Dendritic cell treated with granulocyte-macrophage colony-stimulating factor and Interleukin-4, amounts not matched to agents 40 ng/mL and 50 ng/mL, for 4 days (primary cell): ENCODE measurements around the gene LTB4R2.
A peak's percentile ranks its signal among the peaks of the same experiment; 100 is the strongest.

Experiments used
- H3K27ac Mint-ChIP-seq: one replicate; pipeline ENCODE4 v1.8.0; 2022; ENCODE audit warnings: mild to moderate bottlenecking, mixed read lengths
- H3K27me3 Mint-ChIP-seq: one replicate; pipeline ENCODE4 v1.8.0; 2022; ENCODE audit warnings: mild to moderate bottlenecking, mixed read lengths
- H3K36me3 Mint-ChIP-seq: one replicate; pipeline ENCODE4 v1.8.0; 2022; ENCODE audit warnings: low read depth, mixed read lengths
- H3K4me1 Mint-ChIP-seq: one replicate; pipeline ENCODE4 v1.8.0; 2022; ENCODE audit warnings: low read depth, mixed read lengths
- H3K4me3 Mint-ChIP-seq: one replicate; pipeline ENCODE4 v1.8.0; 2022; ENCODE audit warnings: mild to moderate bottlenecking, moderate library complexity, mixed read lengths
- H3K9me3 Mint-ChIP-seq: one replicate; pipeline ENCODE4 v1.8.0; 2022; ENCODE audit warnings: mixed read lengths
- intact Hi-C: fragments of 100-400 bp; cut with micrococcal nuclease; formaldehyde crosslinking; loops from one replicate; pipeline ENCODE4 v1.15.0; 2022

The LTB4R2 gene, protein sequence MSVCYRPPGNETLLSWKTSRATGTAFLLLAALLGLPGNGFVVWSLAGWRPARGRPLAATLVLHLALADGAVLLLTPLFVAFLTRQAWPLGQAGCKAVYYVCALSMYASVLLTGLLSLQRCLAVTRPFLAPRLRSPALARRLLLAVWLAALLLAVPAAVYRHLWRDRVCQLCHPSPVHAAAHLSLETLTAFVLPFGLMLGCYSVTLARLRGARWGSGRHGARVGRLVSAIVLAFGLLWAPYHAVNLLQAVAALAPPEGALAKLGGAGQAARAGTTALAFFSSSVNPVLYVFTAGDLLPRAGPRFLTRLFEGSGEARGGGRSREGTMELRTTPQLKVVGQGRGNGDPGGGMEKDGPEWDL

GRCh38 chr14:24309538-24310264 lies at the start of gene LTB4R2:
LTB4R2 (plus strand) TSS chr14:24310140; CDS start chr14:24310665, 525 bp downstream.
- H3K4me3 Mint-ChIP-seq = peak within 1 kb of the TSS; percentile 77
- H3K4me1 Mint-ChIP-seq = peaks cover 78% of the 10 kb centered on the region
- intact Hi-C loops = no loop called here
- H3K27me3 Mint-ChIP-seq = no peaks in the 10 kb centered on the region
- H3K36me3 Mint-ChIP-seq = peaks cover 61% of the 10 kb centered on the region
- H3K27ac Mint-ChIP-seq = peak within 1 kb of the TSS; percentile 66
- no peaks in the 10 kb centered on the region for H3K9me3 Mint-ChIP-seq

- H3K4me3 Mint-ChIP-seq = no peak overlapping the region
- H3K4me1 Mint-ChIP-seq = peaks cover 1% of the 10 kb centered on the region
- no peak overlapping the region for H3K27ac Mint-ChIP-seq
- intact Hi-C loops = no loop called here
- no peaks in the 10 kb centered on the region for H3K9me3 Mint-ChIP-seq
- no peaks in the 10 kb centered on the region for H3K27me3 Mint-ChIP-seq
- H3K36me3 Mint-ChIP-seq = peaks cover 62% of the 10 kb centered on the region
Measured at GRCh38 chr14:24260780-24261157, 49.2 kb upstream of the LTB4R2 start.

DNA sequence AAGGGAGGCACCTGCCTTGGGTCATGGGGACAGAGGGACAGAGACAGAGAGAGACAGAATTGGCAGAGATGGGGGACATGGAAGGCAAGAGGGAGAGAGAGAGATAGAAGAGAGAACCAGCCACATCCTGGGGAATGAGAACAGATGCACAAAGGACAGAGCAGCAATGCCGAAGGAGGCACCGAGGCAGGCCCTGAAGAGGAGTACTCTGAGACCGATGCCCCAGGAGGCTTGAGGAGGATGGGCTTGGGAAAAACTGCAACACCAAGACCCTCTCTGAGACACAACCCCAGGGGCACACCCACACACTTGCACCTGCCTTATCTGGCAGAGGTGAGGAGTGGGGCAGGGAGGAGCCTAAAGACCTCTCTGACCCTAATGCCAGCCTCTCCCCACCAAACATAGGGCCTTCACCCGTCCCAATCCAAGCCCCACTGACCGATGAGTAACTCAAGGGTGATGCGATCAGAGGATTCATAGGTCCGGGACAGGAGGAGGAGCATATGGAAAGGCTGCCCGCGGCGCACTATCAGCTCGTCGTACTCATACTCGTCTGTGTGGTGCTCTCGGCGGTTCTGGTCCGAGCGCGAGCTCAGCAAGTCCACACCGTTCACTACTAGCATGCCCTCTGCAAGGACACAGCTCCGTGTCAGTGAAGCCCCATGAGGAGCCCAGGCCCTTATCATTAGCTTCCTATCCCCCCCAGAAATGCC lies 48.5 kb upstream of the LTB4R2 start:
- peaks cover 8% of the 10 kb centered on the region for H3K4me1 Mint-ChIP-seq
- no peaks in the 10 kb centered on the region for H3K9me3 Mint-ChIP-seq
- no peak overlapping the region for H3K27ac Mint-ChIP-seq
- peaks cover 64% of the 10 kb centered on the region for H3K36me3 Mint-ChIP-seq
- no peaks in the 10 kb centered on the region for H3K27me3 Mint-ChIP-seq
- H3K4me3 Mint-ChIP-seq = no peak overlapping the region
- intact Hi-C loops = no loop called here

- Mint-ChIP-seq H3K36me3 (peaks cover 66% of the 10 kb centered on the region), H3K27ac (no peak overlapping the region), H3K4me1 (peaks cover 13% of the 10 kb centered on the region), H3K4me3 (no peak overlapping the region), H3K27me3 (no peaks in the 10 kb centered on the region), H3K9me3 (no peaks in the 10 kb centered on the region)
- intact Hi-C loops = no loop called here
Measured at GRCh38 chr14:24261969-24262327, 48.0 kb upstream of the LTB4R2 start.

DNA sequence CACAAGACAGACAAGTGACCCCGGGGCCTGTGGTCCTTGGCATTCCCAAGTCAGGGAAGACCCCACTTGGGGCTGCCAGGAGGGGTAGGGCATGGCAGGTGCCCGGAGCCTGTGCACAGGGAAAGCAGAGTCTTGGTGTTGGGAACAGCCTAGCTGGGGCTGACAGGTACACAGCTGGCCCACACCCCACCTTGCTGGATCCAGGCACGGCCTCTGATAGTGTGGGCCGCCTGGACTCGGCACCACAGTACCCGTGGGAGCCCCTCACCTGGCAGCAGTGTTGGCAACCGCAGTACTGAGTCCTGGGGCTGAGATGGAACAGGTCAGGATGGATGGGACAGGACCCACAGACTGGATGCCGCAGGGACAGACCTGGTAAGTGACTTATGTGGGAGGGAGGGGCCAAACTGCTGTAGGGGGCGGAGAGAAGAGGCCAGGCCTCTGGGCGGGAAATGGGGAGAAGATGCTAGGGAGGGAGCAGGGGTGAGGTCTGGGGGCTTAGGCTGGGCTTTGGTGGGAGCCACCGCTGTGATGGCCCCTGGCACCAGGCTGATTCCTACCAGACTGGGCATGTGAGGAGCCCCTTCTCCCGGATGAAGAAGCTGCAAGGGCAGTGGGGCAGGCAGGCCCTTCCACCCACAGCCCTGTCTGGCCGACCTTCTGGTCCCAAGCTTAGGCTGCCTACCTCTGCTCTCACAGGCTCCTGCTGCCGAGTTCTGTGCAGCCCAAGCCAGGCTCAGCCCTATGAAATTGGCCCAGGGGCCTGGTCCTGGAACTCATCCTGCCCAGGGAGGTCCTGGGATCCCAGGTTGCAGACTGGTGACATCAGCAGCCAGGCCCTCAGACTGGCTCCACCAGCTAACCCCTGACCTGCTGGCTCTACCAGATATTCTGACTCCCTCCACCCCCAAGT lies 46.9 kb upstream of the LTB4R2 start, which contains the start of gene TGM1:
TSS of gene TGM1 (minus strand) at position 357 of the 913 bp plus-strand sequence. CDS start 825 bp downstream, outside the sequence.
- H3K9me3 Mint-ChIP-seq = no peaks in the 10 kb centered on the region
- H3K36me3 Mint-ChIP-seq = peaks cover 72% of the 10 kb centered on the region
- no peak within 1 kb of the TSS for H3K4me3 Mint-ChIP-seq
- peaks cover 18% of the 10 kb centered on the region for H3K4me1 Mint-ChIP-seq
- H3K27ac Mint-ChIP-seq = no peak within 1 kb of the TSS
- intact Hi-C loops = no loop called here
- H3K27me3 Mint-ChIP-seq = no peaks in the 10 kb centered on the region

DNA sequence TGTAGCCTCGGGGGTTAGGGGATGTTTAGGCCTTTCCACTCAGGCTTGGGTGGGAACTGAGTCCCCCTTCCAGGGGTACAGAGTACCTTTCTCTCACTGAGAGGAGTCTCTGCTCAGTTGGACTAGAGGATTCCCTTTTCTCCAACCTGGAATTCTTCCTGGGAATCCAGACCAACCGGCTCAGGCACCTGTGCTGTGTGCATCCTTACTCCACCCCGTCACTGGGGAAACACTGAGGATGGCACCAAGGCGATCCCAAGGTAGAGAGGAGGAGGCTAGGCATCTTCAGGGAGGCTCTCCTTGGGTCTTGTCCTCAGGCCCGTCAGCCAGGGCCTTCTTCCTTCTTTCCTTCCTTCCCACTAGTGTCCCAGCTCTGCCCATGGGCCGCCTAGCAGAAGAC lies 46.1 kb upstream of the LTB4R2 start:
- Mint-ChIP-seq H3K27ac (no peak overlapping the region), H3K9me3 (no peaks in the 10 kb centered on the region)

GRCh38 chr14:24264298-24264697 lies 45.6 kb upstream of the LTB4R2 start:
- Mint-ChIP-seq H3K4me3 (no peak overlapping the region), H3K4me1 (peaks cover 20% of the 10 kb centered on the region), H3K36me3 (peaks cover 72% of the 10 kb centered on the region), H3K27me3 (no peaks in the 10 kb centered on the region), H3K27ac (no peak overlapping the region), H3K9me3 (no peaks in the 10 kb centered on the region)
- intact Hi-C loops = no loop called here

More for the DNA sequence above, 46.1 kb upstream of the LTB4R2 start:
- Mint-ChIP-seq H3K4me1 (peaks cover 18% of the 10 kb centered on the region), H3K4me3 (no peak overlapping the region), H3K27me3 (no peaks in the 10 kb centered on the region), H3K36me3 (peaks cover 72% of the 10 kb centered on the region)
- intact Hi-C loops = no loop called here

DNA sequence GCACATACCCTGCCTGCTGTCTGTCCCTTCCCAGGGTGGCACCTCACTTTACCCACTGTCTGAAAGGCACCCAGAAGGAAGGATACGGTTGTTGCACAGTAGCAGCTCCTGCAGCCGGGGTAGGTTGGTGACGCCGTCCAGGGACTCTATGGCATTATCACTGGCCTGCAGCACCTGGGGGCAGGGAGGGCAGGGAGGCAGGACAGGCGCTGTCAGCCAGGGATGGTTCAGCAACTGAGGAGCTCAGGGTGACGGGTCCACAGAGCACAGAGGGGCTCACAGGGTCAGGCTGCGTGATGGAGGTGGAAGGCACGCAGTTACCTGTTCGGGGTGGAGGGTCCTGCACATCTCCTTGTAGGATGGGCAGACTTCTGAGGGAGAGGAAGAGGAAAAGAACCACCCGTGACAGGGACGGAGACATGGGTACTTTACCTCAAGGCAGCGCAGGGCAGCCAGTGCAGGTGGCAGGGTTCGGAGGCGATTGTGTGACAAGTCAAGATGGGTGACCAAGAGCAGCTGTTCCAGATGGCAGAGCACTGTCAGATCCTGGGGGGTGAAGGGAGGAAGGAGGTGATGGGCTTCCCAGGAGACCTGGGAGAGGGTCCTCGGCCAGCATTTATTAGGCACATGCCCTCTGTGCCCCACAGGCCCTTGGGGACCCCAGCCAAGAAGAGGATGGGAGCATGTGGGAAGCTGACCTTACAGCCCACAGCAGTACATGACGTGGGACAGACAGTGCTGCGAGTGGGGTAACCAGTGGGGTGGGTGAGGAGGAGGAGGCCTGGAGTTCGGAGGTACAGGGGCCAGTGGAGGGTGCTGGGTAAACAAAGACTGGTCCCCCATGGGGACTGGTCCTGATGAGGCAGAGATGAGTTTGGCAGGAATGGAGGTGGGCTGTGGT lies 43.3 kb upstream of the LTB4R2 start:
- Mint-ChIP-seq H3K9me3 (no peaks in the 10 kb centered on the region), H3K4me3 (no peak overlapping the region), H3K4me1 (peaks cover 31% of the 10 kb centered on the region), H3K27ac (peak overlapping the region; percentile 11), H3K27me3 (no peaks in the 10 kb centered on the region), H3K36me3 (peaks cover 71% of the 10 kb centered on the region)
- intact Hi-C loops = no loop called here

- H3K4me3 Mint-ChIP-seq = no peak overlapping the region
- H3K4me1 Mint-ChIP-seq = peaks cover 40% of the 10 kb centered on the region
- H3K9me3 Mint-ChIP-seq = no peaks in the 10 kb centered on the region
- H3K36me3 Mint-ChIP-seq = peaks cover 61% of the 10 kb centered on the region
- no peaks in the 10 kb centered on the region for H3K27me3 Mint-ChIP-seq
- no peak overlapping the region for H3K27ac Mint-ChIP-seq
- intact Hi-C loops = no loop called here
Measured at GRCh38 chr14:24267516-24267915, 42.4 kb upstream of the LTB4R2 start.

DNA sequence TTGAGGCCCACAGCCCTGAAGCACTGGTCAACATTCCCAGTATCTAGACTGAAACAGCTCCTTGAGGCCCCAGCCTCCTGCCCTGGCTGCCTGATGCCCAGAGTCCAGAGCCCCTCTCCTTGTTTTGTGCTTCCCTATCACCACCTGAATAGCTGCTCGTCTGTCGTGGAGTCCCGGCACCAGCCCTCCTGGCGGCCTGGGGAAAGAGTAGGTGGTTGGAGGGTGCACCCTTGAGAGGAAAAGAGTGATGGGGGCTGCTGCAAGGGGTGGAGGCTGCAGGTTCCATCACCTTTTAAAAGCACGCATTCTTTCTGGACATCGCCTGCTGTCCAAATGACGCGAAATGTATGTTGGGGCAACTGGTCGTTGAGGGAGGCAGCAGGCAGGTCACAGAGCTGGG lies 41.7 kb upstream of the LTB4R2 start:
- intact Hi-C loops = no loop called here
- Mint-ChIP-seq H3K36me3 (peaks cover 54% of the 10 kb centered on the region), H3K9me3 (no peaks in the 10 kb centered on the region), H3K27me3 (no peaks in the 10 kb centered on the region), H3K4me3 (no peak overlapping the region), H3K27ac (no peak overlapping the region), H3K4me1 (peaks cover 47% of the 10 kb centered on the region)

GRCh38 chr14:24269368-24269767 lies 40.6 kb upstream of the LTB4R2 start:
- Mint-ChIP-seq H3K4me1 (peaks cover 58% of the 10 kb centered on the region), H3K36me3 (peaks cover 45% of the 10 kb centered on the region), H3K4me3 (no peak overlapping the region), H3K27me3 (no peaks in the 10 kb centered on the region), H3K27ac (no peak overlapping the region), H3K9me3 (no peaks in the 10 kb centered on the region)
- intact Hi-C loops = no loop called here

- intact Hi-C loops = loop anchor here (2.0 kb wide), 1 partner anchor 27 kb away; the partner anchor contains the start of gene TINF2
- Mint-ChIP-seq H3K9me3 (no peaks in the 10 kb centered on the region), H3K4me1 (peaks cover 61% of the 10 kb centered on the region), H3K27me3 (no peaks in the 10 kb centered on the region), H3K27ac (no peak overlapping the region), H3K4me3 (no peak overlapping the region), H3K36me3 (peaks cover 45% of the 10 kb centered on the region)
Measured at GRCh38 chr14:24269910-24270536, 39.9 kb upstream of the LTB4R2 start.
